OCI-LY1 (cell line): ENCODE results near the gene KIF4A.

Experiments
- CTCF ChIP-seq: fragments of 200-600 bp; sonication (generic), shearing (Covaris generic); IDR thresholded peaks from 2 replicates; pipeline ENCODE4 v1.5.1; 2017; ENCODE audit warnings: mild to moderate bottlenecking, antibody characterized with exemption, low read length, moderate library complexity, mixed read lengths
- EZH2 ChIP-seq: fragments of 200-600 bp; sonication (generic), shearing (Covaris generic); IDR thresholded peaks from 2 replicates; pipeline ENCODE4 v1.8.0; 2017; ENCODE audit warnings: borderline replicate concordance, mixed run types, mild to moderate bottlenecking, antibody characterized with exemption, low read length, moderate library complexity, mixed read lengths

GRCh38 chrX:70313503-70313902 is 23.6 kb downstream of the KIF4A start:
- TF ChIP-seq CTCF (no peak), EZH2 (no peak)
